GM12873 (cell line): ENCODE results near the gene NHERF1.

Experiments used
- CTCF ChIP-seq: IDR thresholded peaks from 2 replicates; pipeline ENCODE4 v1.5.1; 2012; ENCODE audit warnings: low read depth, mild to moderate bottlenecking, moderate library complexity, low read length, control low read depth; ENCODE audit not compliant: insufficient read depth; ENCODE audit errors: missing control alignments

Gene NHERF1

GRCh38 chr17:74752415-74752814 lies 4.0 kb downstream of the NHERF1 start:
- TF ChIP-seq CTCF: no peak

- no peak for TF ChIP-seq CTCF
These were observed 4.5 kb downstream of the NHERF1 start for GRCh38 chr17:74752822-74753401.

GRCh38 chr17:74754832-74755231 lies 6.4 kb downstream of the NHERF1 start:
- TF ChIP-seq CTCF: no peak

GRCh38 chr17:74755533-74755932 lies 7.1 kb downstream of the NHERF1 start:
- TF ChIP-seq CTCF: no peak

- no peak for TF ChIP-seq CTCF
These were observed 8.5 kb downstream of the NHERF1 start for GRCh38 chr17:74756891-74757290.

- TF ChIP-seq CTCF: no peak
These were observed 9.1 kb downstream of the NHERF1 start for GRCh38 chr17:74757502-74757901.

- no peak for TF ChIP-seq CTCF
These were observed 9.8 kb downstream of the NHERF1 start for GRCh38 chr17:74757931-74758847.
